A673 (cell line): ENCODE measurements around the gene IL12RB1. TPM values are rescaled to one million over a fixed set of nuclear protein-coding genes. Genes with fewer than 3 reads are reported as not detected.

Source experiments
- BruUV-seq: library from RNA; stranded (reverse); fragments of 400-500 nt; replicated peaks from 2 replicates; lab custom pipeline; 2021; lab: Mats Ljungman, UMichigan
- CTCF ChIA-PET: fragments of 300-600 bp; sonication (Branson Sonifier 250); formaldehyde crosslinking; loops from one replicate; lab custom pipeline; 2022; ENCODE audit warnings: antibody characterized with exemption; lab: Charles Lee
- POLR2A ChIA-PET: fragments of 300-600 bp; sonication (Branson Sonifier 250); formaldehyde crosslinking; loops from one replicate; lab custom pipeline; 2022; ENCODE audit warnings: antibody characterized with exemption; ENCODE audit not compliant: low non-redundant PET; lab: Charles Lee
- DNase-seq: peaks from one replicate; pipeline ENCODE4 v3.0.0-alpha.2; 2015; ENCODE audit warnings: low spot score
- H3K27ac ChIP-seq: fragments of 200-600 bp; sonication (generic); 2 replicates; pipeline ENCODE4 v1.5.1; 2016; ENCODE audit warnings: mixed run types, low read depth, mild to moderate bottlenecking, mixed read lengths, antibody characterized with exemption, low read length; ENCODE audit not compliant: poor library complexity, severe bottlenecking
- H3K27me3 ChIP-seq: fragments of 200-600 bp; sonication (generic); replicated peaks from 2 replicates; pipeline ENCODE4 v1.6.1; 2017; ENCODE audit warnings: mixed run types, low read depth, mild to moderate bottlenecking, mixed read lengths, antibody characterized with exemption, low read length; ENCODE audit not compliant: insufficient read depth, poor library complexity
- H3K36me3 ChIP-seq: fragments of 200-600 bp; sonication (generic); 2 replicates; pipeline ENCODE4 v1.6.1; 2016; ENCODE audit warnings: mixed run types, mild to moderate bottlenecking, mixed read lengths, antibody characterized with exemption, low read length; ENCODE audit not compliant: insufficient read depth, poor library complexity, severe bottlenecking
- H3K4me1 ChIP-seq: fragments of 200-600 bp; sonication (generic); 2 replicates; pipeline ENCODE4 v1.6.1; 2017; ENCODE audit warnings: mixed run types, mild to moderate bottlenecking, mixed read lengths, antibody characterized with exemption, low read length; ENCODE audit not compliant: insufficient read depth, poor library complexity, severe bottlenecking
- H3K4me3 ChIP-seq: fragments of 200-600 bp; sonication (generic); 2 replicates; pipeline ENCODE4 v1.5.1; 2016; ENCODE audit warnings: low read depth, mixed run types, mild to moderate bottlenecking, mixed read lengths, low read length; ENCODE audit not compliant: poor library complexity, severe bottlenecking
- H3K9me3 ChIP-seq: fragments of 200-600 bp; sonication (generic); 2 replicates; pipeline ENCODE4 v1.6.1; 2016; ENCODE audit warnings: mixed run types, low read depth, mild to moderate bottlenecking, mixed read lengths, antibody characterized with exemption, low read length; ENCODE audit not compliant: poor library complexity, severe bottlenecking
- CTCF ChIP-seq: fragments of 300-800, 200-600 bp; sonication (generic); conservative IDR thresholded peaks from 2 replicates; pipeline ENCODE4 v1.5.1; 2017; ENCODE audit warnings: low read depth, mild to moderate bottlenecking, antibody characterized with exemption, low read length, moderate library complexity, mixed read lengths
- EZH2 ChIP-seq: fragments of 200-600 bp; sonication (generic); IDR thresholded peaks from 2 replicates; pipeline ENCODE4 v1.6.1; 2017; ENCODE audit warnings: borderline replicate concordance, low read depth, mild to moderate bottlenecking, mixed read lengths, antibody characterized with exemption, low read length; ENCODE audit not compliant: poor library complexity, severe bottlenecking
- intact Hi-C: fragments of 100-400 bp; cut with micrococcal nuclease; formaldehyde crosslinking; loops from one replicate; pipeline ENCODE4 v1.10.0; 2022; ENCODE audit not compliant: unreplicated experiment
- total RNA-seq: library from RNA; stranded (reverse); gene quantifications from 2 replicates; pipeline ENCODE4 v1.2.3, GENCODE V29; 2021

Gene IL12RB1
- total RNA-seq, 1 experiment from 2014 or later = not detected

DNA sequence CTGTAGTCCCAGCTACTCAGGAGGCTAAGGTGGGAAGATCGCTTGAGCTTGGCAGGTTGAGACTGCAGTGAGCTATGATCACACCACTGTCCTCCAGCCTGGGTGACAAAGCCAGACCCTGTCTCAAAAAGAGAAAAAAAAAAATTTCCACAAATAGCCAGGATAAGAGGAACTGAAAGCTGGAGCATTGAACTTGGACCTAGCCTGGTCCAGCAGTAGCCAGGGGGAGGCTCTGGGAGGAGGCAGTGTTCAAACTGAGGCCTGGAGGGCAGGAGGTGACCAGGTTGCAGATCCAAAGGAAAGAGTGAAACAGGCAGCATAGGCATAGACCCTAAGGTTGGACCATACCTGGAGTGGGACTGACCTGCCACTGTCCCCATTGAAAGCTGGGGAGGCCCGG lies 39.4 kb upstream of the IL12RB1 start:
- ChIA-PET CTCF (no interaction called here), POLR2A (no interaction called here)
- no peak overlapping the region for H3K4me3 ChIP-seq
- no peaks in the 10 kb centered on the region for H3K4me1 ChIP-seq
- no peaks in the 10 kb centered on the region for H3K9me3 ChIP-seq
- intact Hi-C loops = no loop called here
- no peaks in the 10 kb centered on the region for H3K36me3 ChIP-seq
- no peak for DNase-seq
- TF ChIP-seq CTCF (no peak), EZH2 (no peak)
- no peaks in the 10 kb centered on the region for H3K27me3 ChIP-seq
- BruUV-seq = no TSS peak
- H3K27ac ChIP-seq = no peak overlapping the region

DNA sequence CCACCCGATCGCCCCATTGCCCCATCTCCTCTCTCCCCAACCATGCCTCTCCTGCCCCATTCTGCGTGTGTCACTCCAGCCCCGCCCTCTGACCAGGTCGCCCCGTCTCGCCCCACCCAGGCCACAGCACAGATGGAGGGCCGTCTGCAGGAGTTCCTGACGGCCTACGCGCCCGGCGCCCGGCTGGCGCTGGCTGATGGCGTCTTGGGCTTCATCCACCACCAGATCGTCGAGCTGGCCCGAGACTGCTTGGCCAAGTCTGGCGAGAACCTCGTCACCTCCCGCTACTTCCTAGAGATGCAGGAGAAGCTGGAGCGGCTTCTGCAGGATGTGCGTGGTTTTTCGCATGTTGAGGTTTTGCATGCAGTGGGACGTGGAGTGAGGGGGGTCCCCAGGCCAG lies 37.1 kb upstream of the IL12RB1 start:
- intact Hi-C loops = no loop called here
- CTCF ChIA-PET = no interaction called here
- POLR2A ChIA-PET = interaction anchor here (0.6 kb wide), 1 partner anchor 9 kb away, joined by 4 read pairs; no protein-coding TSS in a partner anchor

GRCh38 chr19:18122860-18123795 lies 36.4 kb upstream of the IL12RB1 start:
- ChIA-PET POLR2A (no interaction called here), CTCF (no interaction called here)
- Histone ChIP-seq H3K9me3 (no peaks in the 10 kb centered on the region), H3K27ac (no peak overlapping the region), H3K27me3 (no peaks in the 10 kb centered on the region), H3K4me3 (no peak overlapping the region), H3K36me3 (no peaks in the 10 kb centered on the region), H3K4me1 (peaks cover 7% of the 10 kb centered on the region)
- no peak for TF ChIP-seq CTCF
- TF ChIP-seq EZH2 = no peak
- BruUV-seq = no TSS peak
- intact Hi-C loops = no loop called here
- DNase-seq = no peak

More for the DNA sequence above, 37.1 kb upstream of the IL12RB1 start:
- no peak for TF ChIP-seq EZH2
- no peak for TF ChIP-seq CTCF
- DNase-seq = no peak
- no TSS peak for BruUV-seq
- Histone ChIP-seq H3K4me1 (peaks cover 4% of the 10 kb centered on the region), H3K9me3 (no peaks in the 10 kb centered on the region), H3K36me3 (no peaks in the 10 kb centered on the region), H3K27ac (no peak overlapping the region), H3K27me3 (no peaks in the 10 kb centered on the region), H3K4me3 (no peak overlapping the region)
